ENCODE data around the gene ZNF274. TPM values are rescaled to one million over a fixed set of nuclear protein-coding genes. Genes with fewer than 3 reads are reported as not detected.

Gene ZNF274
- total RNA-seq, 1 experiment from 2014 or later: 15.4 TPM

DNA sequence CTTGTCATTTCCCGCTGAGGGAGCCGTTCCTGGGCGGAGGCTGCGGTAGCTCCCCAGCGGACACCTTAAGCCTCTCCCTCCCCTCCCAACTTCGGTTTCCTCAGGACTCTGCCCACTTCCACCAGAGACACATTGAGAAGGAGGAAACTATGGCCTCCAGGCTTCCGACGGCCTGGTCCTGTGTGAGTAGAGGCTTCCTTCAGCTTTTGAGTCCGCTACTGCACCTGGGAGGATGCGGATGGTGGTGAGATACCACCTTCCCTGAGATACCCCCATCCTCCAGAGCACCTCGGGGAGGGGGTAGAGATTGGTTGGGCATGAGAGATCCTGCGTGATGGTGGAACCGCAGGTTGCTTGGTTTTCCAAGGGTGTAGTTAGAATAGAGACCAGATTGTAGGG, 955 bp downstream of the ZNF274 start:
- Histone ChIP-seq H3K36me3 (ENCODE audit: low read depth, low read length) (peaks cover 58% of the 10 kb centered on the region), H2AFZ (ENCODE audit: low read length) (peak overlapping the region; percentile 91), H3K27me3 (ENCODE audit: low read length) (no peaks in the 10 kb centered on the region), H3F3A (ENCODE audit: low read length, unreplicated experiment) (no peaks in the 10 kb centered on the region), H3K9ac (ENCODE audit: low read length) (peak overlapping the region; percentile 94), H3K79me2 (ENCODE audit: low read length) (peaks cover 3% of the 10 kb centered on the region; the same call in 1 of the 2 replicates), H3K27ac (ENCODE audit: low read length) (peak overlapping the region; percentile 88), H3K4me2 (ENCODE audit: low read length) (peak overlapping the region; percentile 86), H3K4me3 (ENCODE audit: low read length) (peak overlapping the region; percentile 76), H3K9me3 (ENCODE audit: low read length) (peaks cover 56% of the 10 kb centered on the region), H4K20me1 (ENCODE audit: low read length) (no peaks in the 10 kb centered on the region), H3K4me1 (ENCODE audit: insufficient read depth, low read length) (no peaks in the 10 kb centered on the region; the same call in 1 of the 2 replicates), H3K9me2 (replicated peaks; ENCODE audit: low read length) (no peaks in the 10 kb centered on the region)
- BruUV-seq (replicated peaks): TSS peak; percentile 73
- ChIA-PET CTCF (no interaction called here), POLR2A (ENCODE audit: unreplicated experiment) (interaction anchor here (0.6 kb wide), 2 partner anchors 13 to 601 kb away, joined by 3 to 8 read pairs; no protein-coding TSS in a partner anchor)
- ATAC-seq (no peak), DNase-seq (no peak)
- TF ChIP-seq, protein P1, sequence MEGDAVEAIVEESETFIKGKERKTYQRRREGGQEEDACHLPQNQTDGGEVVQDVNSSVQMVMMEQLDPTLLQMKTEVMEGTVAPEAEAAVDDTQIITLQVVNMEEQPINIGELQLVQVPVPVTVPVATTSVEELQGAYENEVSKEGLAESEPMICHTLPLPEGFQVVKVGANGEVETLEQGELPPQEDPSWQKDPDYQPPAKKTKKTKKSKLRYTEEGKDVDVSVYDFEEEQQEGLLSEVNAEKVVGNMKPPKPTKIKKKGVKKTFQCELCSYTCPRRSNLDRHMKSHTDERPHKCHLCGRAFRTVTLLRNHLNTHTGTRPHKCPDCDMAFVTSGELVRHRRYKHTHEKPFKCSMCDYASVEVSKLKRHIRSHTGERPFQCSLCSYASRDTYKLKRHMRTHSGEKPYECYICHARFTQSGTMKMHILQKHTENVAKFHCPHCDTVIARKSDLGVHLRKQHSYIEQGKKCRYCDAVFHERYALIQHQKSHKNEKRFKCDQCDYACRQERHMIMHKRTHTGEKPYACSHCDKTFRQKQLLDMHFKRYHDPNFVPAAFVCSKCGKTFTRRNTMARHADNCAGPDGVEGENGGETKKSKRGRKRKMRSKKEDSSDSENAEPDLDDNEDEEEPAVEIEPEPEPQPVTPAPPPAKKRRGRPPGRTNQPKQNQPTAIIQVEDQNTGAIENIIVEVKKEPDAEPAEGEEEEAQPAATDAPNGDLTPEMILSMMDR (conservative IDR thresholded peaks at IDR 0.05; ENCODE audit: low read depth, low read length): no peak
- TF ChIP-seq EZH2phosphoT487 (IDR thresholded peaks at IDR 0.05; ENCODE audit: borderline replicate concordance, low read length): no peak
- TF ChIP-seq EZH2 (IDR thresholded peaks at IDR 0.05; ENCODE audit: low read length, unreplicated experiment): no peak
- intact Hi-C loops (cut with micrococcal nuclease): loop anchor here (2.0 kb wide), 1 partner anchor 143 kb away; the partner anchor contains the start of gene ZSCAN22

DNA sequence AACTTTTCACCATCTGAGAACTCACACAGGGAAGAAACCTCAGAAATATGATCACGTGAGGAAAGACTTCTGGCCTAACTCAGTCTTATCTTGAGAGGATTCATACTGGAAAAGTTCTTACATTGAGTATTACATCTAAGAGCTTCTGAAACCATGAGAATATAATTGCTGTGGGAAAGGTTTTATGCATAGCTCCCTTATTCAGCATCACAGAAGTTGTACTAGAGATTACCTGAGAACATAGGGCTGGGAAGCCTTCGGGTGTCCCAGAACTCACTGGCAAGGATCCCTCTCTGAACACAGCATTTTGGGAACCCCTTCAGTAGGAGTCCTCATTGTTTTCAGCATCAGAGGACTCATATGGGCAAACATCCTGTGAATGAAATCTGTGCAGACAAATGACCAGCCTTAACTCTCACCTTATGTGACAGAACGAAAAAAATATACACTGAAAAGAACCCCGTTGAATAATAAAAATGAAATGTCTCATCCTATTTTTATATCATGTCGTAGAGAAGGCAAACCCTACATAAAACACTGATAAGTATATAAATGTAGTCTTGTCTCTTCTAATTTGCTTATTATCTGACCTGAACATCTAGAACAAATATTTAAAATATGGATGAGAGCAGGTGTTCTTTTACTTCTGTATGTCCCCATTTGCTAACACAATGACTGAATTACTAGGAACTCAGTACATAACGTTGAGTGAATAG, 14.2 kb downstream of the ZNF274 start:
- intact Hi-C loops (cut with micrococcal nuclease): no loop called here
- no peak overlapping the region for H2AFZ ChIP-seq (ENCODE audit: low read length)
- no peaks in the 10 kb centered on the region for H3K9me2 ChIP-seq (replicated peaks; ENCODE audit: low read length)
- no TSS peak for BruUV-seq (replicated peaks)
- no peaks in the 10 kb centered on the region for H3K27me3 ChIP-seq (ENCODE audit: low read length)
- H3K9me3 ChIP-seq (ENCODE audit: low read length): peaks cover 72% of the 10 kb centered on the region
- H3K4me3 ChIP-seq (ENCODE audit: low read length): peak overlapping the region; percentile 3; the same call in 1 of the 2 replicates
- TF ChIP-seq, protein P1 (conservative IDR thresholded peaks at IDR 0.05; ENCODE audit: low read depth, low read length): no peak
- TF ChIP-seq EZH2 (IDR thresholded peaks at IDR 0.05; ENCODE audit: low read length, unreplicated experiment): no peak
- no peak for TF ChIP-seq EZH2phosphoT487 (IDR thresholded peaks at IDR 0.05; ENCODE audit: borderline replicate concordance, low read length)
- H3K4me1 ChIP-seq (ENCODE audit: insufficient read depth, low read length): no peaks in the 10 kb centered on the region
- POLR2A ChIA-PET (ENCODE audit: unreplicated experiment): interaction anchor here (0.5 kb wide), 1 partner anchor 13 kb away, joined by 3 read pairs; no protein-coding TSS in a partner anchor
- no peaks in the 10 kb centered on the region for H3K79me2 ChIP-seq (ENCODE audit: low read length)
- H3K36me3 ChIP-seq (ENCODE audit: low read depth, low read length): peaks cover 94% of the 10 kb centered on the region
- no peak overlapping the region for H3K27ac ChIP-seq (ENCODE audit: low read length)
- ATAC-seq (no peak), DNase-seq (peak; percentile 28)
- no peaks in the 10 kb centered on the region for H3F3A ChIP-seq (ENCODE audit: low read length, unreplicated experiment)
- no peak overlapping the region for H3K4me2 ChIP-seq (ENCODE audit: low read length)
- H4K20me1 ChIP-seq (ENCODE audit: low read length): no peaks in the 10 kb centered on the region
- H3K9ac ChIP-seq (ENCODE audit: low read length): no peak overlapping the region
- CTCF ChIA-PET: no interaction called here

Data from PC-3 (cell line).